Endothelial cell of umbilical vein (primary cell): ENCODE data around the gene NAA10. TPM values are rescaled to one million over a fixed set of nuclear protein-coding genes. Genes with fewer than 3 reads are reported as not detected.

Experiments used
- BruUV-seq: library from RNA; stranded (reverse); fragments of 400-500 nt; replicated peaks from 2 replicates; lab custom pipeline; 2021; lab: Mats Ljungman, UMichigan
- CTCF ChIA-PET: fragments of 300-600, 350-600 bp; sonication (Branson Sonifier 250); formaldehyde crosslinking; loops from one replicate; lab custom pipeline; 2021; ENCODE audit warnings: antibody characterized with exemption, inconsistent platforms; lab: Charles Lee
- POLR2A ChIA-PET: fragments of 300-600, 350-600 bp; sonication (Branson Sonifier 250); formaldehyde crosslinking; loops from one replicate; lab custom pipeline; 2021; ENCODE audit warnings: antibody characterized with exemption, inconsistent platforms; lab: Charles Lee
- DNase-seq: peaks from one replicate; pipeline ENCODE4 v3.0.0-alpha.2; 2011; ENCODE audit warnings: low read depth, low spot score
- FAIRE-seq: peaks from 2 replicates; lab custom pipeline; 2011; peaks lifted over from hg19 to GRCh38; lab: Jason Lieb, UNC
- H2AFZ ChIP-seq: 2 replicates; pipeline ENCODE4 v1.6.0; 2012; ENCODE audit warnings: low read depth, low read length, control low read depth, inconsistent platforms
- H3K27ac ChIP-seq: 2 replicates; pipeline ENCODE4 v1.5.1; 2011; ENCODE audit warnings: low read depth, mild to moderate bottlenecking, control low read depth, low read length, moderate library complexity; ENCODE audit not compliant: insufficient read depth
- H3K27me3 ChIP-seq, 2 experiments: 2 replicates each; pipeline versions ENCODE4 v1.6.0 to v1.6.1; 2011; ENCODE audit warnings: low read length in 2 of 2, mixed read lengths in 1 of 2; ENCODE audit not compliant: control insufficient read depth in 2 of 2, insufficient read depth in 2 of 2
- H3K36me3 ChIP-seq, 2 experiments: 2 replicates in 1 of 2; 3 replicates in 1 of 2; pipeline ENCODE4 v1.5.1; 2011; ENCODE audit warnings: low read length in 2 of 2, mild to moderate bottlenecking in 1 of 2, moderate library complexity in 1 of 2; ENCODE audit not compliant: control insufficient read depth in 2 of 2, insufficient read depth in 2 of 2; ENCODE audit errors: extremely low read depth in 1 of 2
- H3K4me1 ChIP-seq: 3 replicates; pipeline ENCODE4 v1.5.1; 2011; ENCODE audit warnings: mild to moderate bottlenecking, low read length; ENCODE audit not compliant: control insufficient read depth, insufficient read depth; ENCODE audit errors: extremely low read depth
- H3K4me2 ChIP-seq: 2 replicates; pipeline ENCODE4 v1.6.1; 2011; ENCODE audit warnings: low read length, control low read depth, mixed read lengths; ENCODE audit not compliant: insufficient read depth
- H3K4me3 ChIP-seq, 3 experiments: fragments of 200-600 bp in 1 of 3; sonication (generic), shearing (Covaris generic) in 1 of 3; replicated peaks in 1 of 3; 2 replicates each; pipeline ENCODE4 v1.5.1; 2011 to 2016; ENCODE audit warnings: control low read depth in 3 of 3, low read length in 3 of 3, mild to moderate bottlenecking in 2 of 3, inconsistent platforms in 1 of 3, low read depth in 1 of 3, moderate library complexity in 1 of 3; ENCODE audit not compliant: insufficient read depth in 1 of 3
- H3K79me2 ChIP-seq: 2 replicates; pipeline ENCODE4 v1.6.0; 2012; ENCODE audit warnings: low read length, inconsistent platforms; ENCODE audit not compliant: control insufficient read depth, insufficient read depth
- H3K9ac ChIP-seq: replicated peaks from 2 replicates; pipeline ENCODE3; 2011; ENCODE audit warnings: low read length, control low read depth; ENCODE audit not compliant: insufficient read depth; ENCODE audit errors: extremely low read depth
- H3K9me1 ChIP-seq: replicated peaks from 3 replicates; pipeline ENCODE4 v1.6.0; 2011; ENCODE audit warnings: mild to moderate bottlenecking, low read length; ENCODE audit not compliant: control insufficient read depth, insufficient read depth; ENCODE audit errors: extremely low read depth
- H3K9me3 ChIP-seq: replicated peaks from 2 replicates; pipeline ENCODE4 v1.5.1; 2012; ENCODE audit warnings: low read length, inconsistent platforms; ENCODE audit not compliant: control insufficient read depth, insufficient read depth
- H4K20me1 ChIP-seq: replicated peaks from 2 replicates; pipeline ENCODE3; 2011; ENCODE audit warnings: mild to moderate bottlenecking, low read length; ENCODE audit not compliant: control insufficient read depth, insufficient read depth; ENCODE audit errors: extremely low read depth
- CTCF ChIP-seq, 2 donors: IDR thresholded peaks; 1 replicate in 1 of 2; 2 replicates in 1 of 2; pipeline ENCODE4 v1.5.1; 2011; ENCODE audit warnings: low read length in 2 of 2, mild to moderate bottlenecking in 2 of 2, moderate library complexity in 2 of 2, control low read depth in 1 of 2, inconsistent platforms in 1 of 2, low read depth in 1 of 2; ENCODE audit not compliant: insufficient read depth in 1 of 2; ENCODE audit errors: extremely low read depth in 1 of 2
- EZH2 ChIP-seq: IDR thresholded peaks from 2 replicates; pipeline ENCODE4 v1.6.1; 2012; ENCODE audit warnings: borderline replicate concordance, low read depth, mild to moderate bottlenecking, moderate library complexity, low read length, inconsistent platforms; ENCODE audit not compliant: severe bottlenecking
- FOS ChIP-seq: IDR thresholded peaks from 2 replicates; pipeline ENCODE4 v1.6.1; 2011; ENCODE audit warnings: mild to moderate bottlenecking, low read length, moderate library complexity, borderline replicate concordance; ENCODE audit not compliant: insufficient read depth
- GATA2 ChIP-seq: IDR thresholded peaks from 2 replicates; pipeline ENCODE4 v1.7.0; 2011; ENCODE audit warnings: low read depth, mild to moderate bottlenecking, moderate library complexity, mixed read lengths, low read length; ENCODE audit not compliant: insufficient read length, insufficient read depth
- JUN ChIP-seq: IDR thresholded peaks from 2 replicates; pipeline ENCODE4 v1.6.1; 2011; ENCODE audit warnings: borderline replicate concordance, low read depth; ENCODE audit not compliant: insufficient read length, insufficient read depth
- MAX ChIP-seq: IDR thresholded peaks from 2 replicates; pipeline ENCODE4 v1.6.1; 2011; ENCODE audit not compliant: insufficient read depth, insufficient read length
- MYC ChIP-seq: IDR thresholded peaks from one replicate; pipeline ENCODE4 v1.6.1; 2011; ENCODE audit warnings: mild to moderate bottlenecking, low read depth, low read length
- POLR2A ChIP-seq: IDR thresholded peaks from 2 replicates; pipeline ENCODE4 v1.6.1; 2012; ENCODE audit warnings: low read depth, mild to moderate bottlenecking, control low read depth, low read length
- POLR2AphosphoS5 ChIP-seq: IDR thresholded peaks from 2 replicates; pipeline ENCODE4 v1.6.1; 2012; ENCODE audit warnings: low read depth, mild to moderate bottlenecking, control low read depth, low read length, moderate library complexity; ENCODE audit not compliant: insufficient read depth
- dilution Hi-C: fragments of 300-500 bp; cut with MboI; formaldehyde crosslinking; loops from one replicate; pipeline ENCODE4 v1.15.0; 2019; ENCODE audit warnings: low sequenced_read_pairs; ENCODE audit not compliant: extremely low pct_ligation_motif_present
- intact Hi-C: fragments of 100-400 bp; cut with micrococcal nuclease; formaldehyde crosslinking; loops from one replicate; pipeline ENCODE4 v1.10.0; 2022
- polyA plus RNA-seq, 4 experiments: library from polyadenylated mRNA; depleted of rRNA in 3 of 4; stranded (reverse) in 3 of 4; unstranded in 1 of 4; fragments of >200 nt; gene quantifications; 2 replicates each; pipeline versions ENCODE4 v1.2.1 to v1.2.3, GENCODE V29; 2011 to 2012; ENCODE audit warnings: missing spikeins in 1 of 4
- total RNA-seq: library from RNA; stranded (reverse); gene quantifications from 2 replicates; pipeline ENCODE4 v1.2.3, GENCODE V29; 2021

The NAA10 gene
- total and polyA plus RNA-seq, 2 donors (not counting 3 experiments of a cell fraction or from before 2014, with no cell fraction given), result 141 to 144 TPM

- no peak overlapping the region for H2AFZ ChIP-seq
- POLR2A ChIA-PET, result no interaction called here
Measured at GRCh38 chrX:153930011-153930910, 4.6 kb downstream of the NAA10 start.

More at GRCh38 chrX:153930011-153930910, 4.6 kb downstream of the NAA10 start:
- intact Hi-C loops, result no loop called here
- Histone ChIP-seq H4K20me1 (no peaks in the 10 kb centered on the region), H3K4me1 (peaks cover 30% of the 10 kb centered on the region), H3K9me3 (no peaks in the 10 kb centered on the region), H3K36me3 (peaks cover 0 to 14% of the 10 kb centered on the region in 2 experiments), H3K27ac (peak overlapping the region; percentile 25), H3K9ac (no peak overlapping the region), H3K4me3 (no peak overlapping the region), H3K27me3 (no peaks in the 10 kb centered on the region), H3K9me1 (no peaks in the 10 kb centered on the region), H3K79me2 (peaks cover 30% of the 10 kb centered on the region), H3K4me2 (no peak overlapping the region)
- DNase-seq (no peak), FAIRE-seq (no peak)
- TF ChIP-seq GATA2, result no peak
- no peak for TF ChIP-seq EZH2
- no peak for TF ChIP-seq MYC
- no peak for TF ChIP-seq MAX
- no peak for TF ChIP-seq JUN
- TF ChIP-seq POLR2A, result no peak
- TF ChIP-seq POLR2AphosphoS5, result no peak
- no peak for TF ChIP-seq CTCF (IDR thresholded peaks at IDR 0.05; ENCODE audit: extremely low read depth in 1 of 2, insufficient read depth in 1 of 2, low read depth in 1 of 2, low read length in 2 of 2)
- TF ChIP-seq FOS, result no peak
- dilution Hi-C loops, result no loop called here
- CTCF ChIA-PET, result interaction anchor here (2.2 kb wide), 1 partner anchor 17 kb away, joined by 10 read pairs; no protein-coding TSS in a partner anchor
- no TSS peak for BruUV-seq
